ENCODE data around the gene TM9SF4.

DNA sequence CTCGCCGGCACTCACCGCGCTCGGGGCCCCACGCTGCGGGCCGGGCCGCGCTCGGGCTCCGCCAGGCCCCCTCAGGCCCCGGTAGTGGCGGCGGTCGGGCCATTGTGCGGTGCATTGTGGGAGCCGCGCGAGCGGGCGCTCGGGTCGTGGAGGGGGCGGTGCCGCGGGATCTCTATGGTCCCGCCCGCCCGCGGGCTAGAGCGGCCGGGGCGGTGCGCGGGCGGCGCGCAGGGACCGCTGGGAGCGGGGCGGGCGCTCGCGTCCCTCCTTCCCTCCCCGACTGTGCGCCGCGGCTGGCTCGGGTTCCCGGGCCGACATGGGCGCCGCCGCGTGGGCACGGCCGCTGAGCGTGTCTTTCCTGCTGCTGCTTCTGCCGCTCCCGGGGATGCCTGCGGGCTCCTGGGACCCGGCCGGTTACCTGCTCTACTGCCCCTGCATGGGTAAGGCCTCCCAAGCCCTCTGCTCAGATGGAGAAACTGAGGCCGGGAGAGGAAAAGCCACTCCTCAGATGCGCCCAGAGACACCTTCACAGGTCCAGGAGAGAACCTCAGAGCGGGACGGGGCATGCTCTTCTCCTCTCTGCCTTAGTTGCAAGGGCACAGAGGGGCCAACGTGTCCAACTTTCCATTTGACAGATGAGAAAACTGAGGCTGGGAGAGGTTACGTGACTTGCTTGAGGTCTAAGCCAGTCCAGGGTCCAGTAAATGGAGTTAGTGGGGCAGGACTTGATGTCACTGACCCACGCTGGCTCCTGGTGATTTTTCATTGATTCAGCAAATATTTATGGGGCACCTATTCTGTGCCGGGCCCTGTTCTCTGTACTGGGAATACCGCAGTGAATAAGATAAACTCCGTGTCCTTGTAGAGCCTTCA, 98.3 kb downstream of the TM9SF4 start, which contains the start of the genes PLAGL2 and POFUT1:
- TF ChIP-seq, protein P1, sequence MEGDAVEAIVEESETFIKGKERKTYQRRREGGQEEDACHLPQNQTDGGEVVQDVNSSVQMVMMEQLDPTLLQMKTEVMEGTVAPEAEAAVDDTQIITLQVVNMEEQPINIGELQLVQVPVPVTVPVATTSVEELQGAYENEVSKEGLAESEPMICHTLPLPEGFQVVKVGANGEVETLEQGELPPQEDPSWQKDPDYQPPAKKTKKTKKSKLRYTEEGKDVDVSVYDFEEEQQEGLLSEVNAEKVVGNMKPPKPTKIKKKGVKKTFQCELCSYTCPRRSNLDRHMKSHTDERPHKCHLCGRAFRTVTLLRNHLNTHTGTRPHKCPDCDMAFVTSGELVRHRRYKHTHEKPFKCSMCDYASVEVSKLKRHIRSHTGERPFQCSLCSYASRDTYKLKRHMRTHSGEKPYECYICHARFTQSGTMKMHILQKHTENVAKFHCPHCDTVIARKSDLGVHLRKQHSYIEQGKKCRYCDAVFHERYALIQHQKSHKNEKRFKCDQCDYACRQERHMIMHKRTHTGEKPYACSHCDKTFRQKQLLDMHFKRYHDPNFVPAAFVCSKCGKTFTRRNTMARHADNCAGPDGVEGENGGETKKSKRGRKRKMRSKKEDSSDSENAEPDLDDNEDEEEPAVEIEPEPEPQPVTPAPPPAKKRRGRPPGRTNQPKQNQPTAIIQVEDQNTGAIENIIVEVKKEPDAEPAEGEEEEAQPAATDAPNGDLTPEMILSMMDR (conservative IDR thresholded peaks at IDR 0.05) = no peak; the same call in 1 of the 2 replicates
- TF ChIP-seq EZH2 (IDR thresholded peaks at IDR 0.05; ENCODE audit: low read depth) = no peak
